Endometrial microvascular endothelial cells (primary cell): ENCODE data around the gene FKBP10. TPM values are rescaled to one million over a fixed set of nuclear protein-coding genes. Genes with fewer than 3 reads are reported as not detected.
"Not testable (repeated sequence)": the region's sequence is repeated elsewhere in the genome, so short reads cannot be mapped to it uniquely, and the experiment has no call there.

Experiments
- in situ Hi-C: cut with HindIII; loops from 2 replicates; pipeline ENCODE4 v1.10.0; 2017; ENCODE audit warnings: low sequenced_read_pairs, low pct_unique_long_range_greater_than_20kb; ENCODE audit errors: inconsistent ontology term
- total RNA-seq: library from RNA; depleted of rRNA; stranded (reverse); fragments of >200 nt; gene quantifications from one replicate; pipeline ENCODE4 v1.2.3, GENCODE V29; 2015; ENCODE audit errors: inconsistent ontology term

Gene FKBP10
- total RNA-seq, 1 donor from 2014 or later = 166 TPM

DNA sequence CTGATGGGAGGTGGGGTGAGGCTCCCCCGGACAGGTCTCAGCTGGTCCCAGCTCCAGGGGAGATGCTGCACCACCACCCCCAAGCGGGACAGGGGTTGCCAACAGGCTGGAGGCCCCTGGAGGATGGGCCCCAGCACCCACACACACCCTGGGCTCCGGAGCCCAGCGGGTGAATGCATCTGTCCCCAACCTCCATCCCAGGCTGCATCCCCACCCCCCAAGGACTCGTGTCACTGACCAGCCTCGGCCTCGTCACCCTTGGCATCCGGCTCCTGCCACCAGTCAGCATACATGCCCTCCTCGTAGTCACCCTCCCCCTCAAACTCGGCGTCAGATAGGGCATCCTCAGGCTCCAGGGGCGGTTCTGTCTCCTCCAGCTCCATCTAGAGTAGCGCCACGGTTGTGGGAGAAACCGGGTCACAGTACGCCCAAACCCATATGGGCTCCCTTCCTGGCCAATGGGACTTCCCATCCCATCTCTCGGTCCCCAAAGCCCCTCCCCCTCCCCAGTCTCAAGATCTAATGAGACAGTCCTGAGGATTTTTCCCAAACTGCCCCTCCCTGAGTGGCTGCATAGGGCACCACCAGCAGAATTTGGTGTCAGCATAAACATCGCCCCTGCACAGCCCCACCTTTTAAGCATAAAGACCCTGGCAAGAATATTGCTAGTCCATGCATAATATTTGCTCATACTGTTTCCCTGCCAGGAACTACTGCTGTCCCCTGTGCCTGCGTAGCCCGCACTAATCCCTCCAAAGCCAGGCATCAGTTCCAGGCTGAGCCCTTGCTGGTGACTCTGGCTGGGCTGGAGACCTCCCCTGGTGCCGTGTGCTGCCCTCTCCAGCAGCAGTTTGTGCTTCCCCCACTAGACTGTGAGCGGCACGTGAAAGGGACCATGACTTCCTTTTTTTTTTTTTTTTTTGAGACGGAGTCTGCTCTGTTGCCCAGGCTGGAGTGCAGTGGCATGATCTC is 9.5 kb upstream of the FKBP10 start:
- in situ Hi-C loops = loop anchor here (10.0 kb wide), 1 partner anchor 79 kb away; no protein-coding TSS in a partner anchor

DNA sequence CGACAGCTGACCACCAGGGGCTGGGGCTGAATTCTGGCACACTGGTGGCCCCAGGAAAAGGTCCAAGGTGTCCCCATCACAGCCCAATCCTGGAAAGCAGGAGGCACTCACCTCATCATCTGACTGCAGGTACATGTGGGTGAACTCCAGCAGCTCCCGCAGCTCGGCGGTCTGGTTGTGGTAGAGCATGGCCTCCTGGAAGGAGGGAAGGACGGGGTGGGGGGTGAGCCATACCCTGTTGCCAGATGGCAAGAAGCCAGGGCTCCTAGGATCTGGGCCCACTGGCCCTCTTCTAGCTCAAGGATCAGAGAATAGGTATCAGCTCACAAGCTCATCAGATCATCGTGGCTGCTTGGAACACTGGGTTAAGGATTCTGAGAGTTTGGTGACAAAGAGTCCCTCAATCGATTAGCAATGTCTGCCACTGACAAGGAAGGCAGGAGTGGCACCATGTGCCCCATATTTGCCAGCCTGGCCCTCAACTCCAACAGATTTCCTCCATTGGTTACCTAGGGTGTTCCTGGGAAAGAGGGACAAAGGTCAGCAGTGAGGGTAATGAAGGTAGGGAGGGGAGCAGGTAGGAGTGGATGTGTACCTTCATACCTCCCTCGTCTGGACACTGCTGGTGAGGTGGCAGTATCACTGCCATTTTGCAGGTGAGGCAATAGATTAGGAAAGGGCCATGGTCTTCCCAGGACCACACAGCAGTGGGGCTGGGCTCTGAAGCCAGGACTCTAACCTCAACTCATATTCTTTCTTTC is 5.9 kb upstream of the FKBP10 start:
- in situ Hi-C loops = loop anchor here (10.0 kb wide), 1 partner anchor 82 kb away; no protein-coding TSS in a partner anchor

DNA sequence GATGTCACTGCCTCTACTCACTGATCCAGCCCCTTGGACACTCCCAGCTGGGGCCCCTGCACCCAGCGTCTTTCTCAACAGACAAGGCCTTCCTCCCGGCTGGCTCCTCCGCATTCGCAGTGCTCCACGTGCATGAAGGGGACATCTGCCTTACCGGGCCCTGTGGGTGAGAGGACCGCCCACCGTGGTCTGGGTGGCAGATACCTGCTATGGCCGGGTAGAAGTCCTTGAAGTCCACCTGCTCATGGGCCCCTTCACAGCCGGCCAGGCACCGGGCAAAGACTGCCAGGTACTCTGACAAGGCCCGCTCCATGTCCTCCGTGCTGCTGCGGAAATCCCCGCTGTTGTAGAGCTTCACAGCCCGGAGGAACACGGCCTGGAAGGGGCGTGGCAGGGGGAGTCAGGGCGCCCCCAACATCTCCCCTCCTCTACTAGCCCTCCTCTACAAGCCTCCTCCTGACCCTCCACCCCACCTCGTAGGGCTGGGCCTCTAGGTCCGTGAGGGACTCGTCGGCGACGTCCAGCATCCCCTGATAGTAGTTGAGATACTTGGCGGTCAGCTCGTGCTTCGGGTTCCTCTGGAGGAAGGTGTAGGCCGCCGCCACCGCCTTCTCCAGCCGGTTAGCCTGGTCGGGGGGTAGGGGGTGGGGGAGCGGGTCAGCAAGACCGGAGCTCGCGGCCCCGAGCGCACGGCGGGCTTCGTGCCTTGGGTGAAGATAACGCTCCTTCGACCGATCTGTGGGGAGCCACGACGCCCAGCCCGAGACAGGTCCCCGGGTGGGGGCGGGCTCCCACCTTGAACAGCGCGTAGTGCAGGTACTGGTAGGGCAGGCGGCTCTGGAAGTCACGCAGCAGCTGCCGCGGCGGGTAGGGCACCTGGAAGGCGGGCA is 1.9 kb upstream of the FKBP10 start:
- in situ Hi-C loops = no loop called here

DNA sequence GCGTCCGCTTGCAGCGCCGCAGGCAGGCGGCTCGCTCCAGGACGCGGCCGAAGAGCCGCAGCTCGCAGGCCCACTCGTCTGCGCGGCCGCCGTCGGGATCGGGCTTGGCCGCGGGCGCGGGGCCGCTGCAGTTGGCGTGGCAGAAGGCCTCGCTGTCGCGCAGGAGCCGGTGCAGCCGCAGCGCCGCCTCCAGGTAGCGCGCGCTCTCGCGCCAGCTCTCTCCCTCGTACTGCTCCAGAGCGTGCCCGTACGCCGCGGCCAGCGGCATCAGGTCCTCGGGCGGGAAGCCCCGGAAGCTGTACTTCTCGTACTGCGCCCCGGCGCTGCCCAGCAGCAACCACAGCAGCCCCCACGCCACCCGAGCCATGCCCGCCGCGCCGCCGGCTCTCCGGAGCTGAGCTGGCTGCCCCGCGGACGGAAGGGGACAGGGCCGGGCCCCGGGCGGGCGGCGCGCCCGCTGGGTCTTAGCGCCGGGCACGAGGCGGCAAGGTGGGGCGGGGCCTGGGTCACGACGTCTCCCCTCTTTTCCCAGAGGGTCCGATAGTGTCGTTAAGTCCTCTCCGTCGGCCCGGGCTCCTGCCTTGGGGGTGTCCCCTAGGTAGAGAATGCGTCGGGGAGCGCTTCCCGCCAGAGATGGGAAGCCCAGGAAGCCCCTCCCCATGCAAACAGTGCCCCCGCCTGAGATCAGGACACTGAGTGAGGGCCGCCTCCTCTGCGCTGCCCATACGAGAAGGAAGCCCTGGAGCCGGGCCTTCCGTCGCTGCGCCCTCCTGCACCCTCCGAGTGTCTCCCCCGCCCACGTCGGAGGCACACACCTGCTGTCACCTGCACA is 1.0 kb upstream of the FKBP10 start, which contains the start of gene P3H4:
P3H4 (minus strand) TSS at position 401 of the 832 bp plus-strand sequence; CDS start at position 367, 34 bp downstream.
- in situ Hi-C loops = no loop called here

DNA sequence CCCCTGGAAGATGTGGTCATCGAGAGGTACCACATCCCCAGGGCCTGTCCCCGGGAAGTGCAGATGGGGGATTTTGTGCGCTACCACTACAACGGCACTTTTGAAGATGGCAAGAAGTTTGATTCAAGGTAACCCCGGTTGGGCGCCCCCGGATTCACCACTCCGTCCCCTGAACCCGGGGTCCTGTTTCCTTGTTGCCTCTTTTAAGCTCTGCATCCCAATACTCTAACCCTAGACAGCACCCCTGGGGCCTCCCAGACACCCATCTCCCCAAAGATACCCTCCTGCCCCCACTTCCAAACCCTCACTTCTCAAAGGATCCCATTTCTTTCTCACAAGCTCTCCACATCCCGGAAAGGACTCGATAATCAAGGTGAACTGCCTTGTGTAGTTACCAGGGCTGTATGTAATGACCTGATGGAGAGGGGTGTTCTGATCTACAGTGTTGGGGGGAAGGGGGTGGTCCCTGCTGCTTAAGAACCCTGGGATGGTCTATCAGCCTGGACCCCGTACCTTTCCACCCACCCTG is 412 bp downstream of the FKBP10 start:
- in situ Hi-C loops = no loop called here

DNA sequence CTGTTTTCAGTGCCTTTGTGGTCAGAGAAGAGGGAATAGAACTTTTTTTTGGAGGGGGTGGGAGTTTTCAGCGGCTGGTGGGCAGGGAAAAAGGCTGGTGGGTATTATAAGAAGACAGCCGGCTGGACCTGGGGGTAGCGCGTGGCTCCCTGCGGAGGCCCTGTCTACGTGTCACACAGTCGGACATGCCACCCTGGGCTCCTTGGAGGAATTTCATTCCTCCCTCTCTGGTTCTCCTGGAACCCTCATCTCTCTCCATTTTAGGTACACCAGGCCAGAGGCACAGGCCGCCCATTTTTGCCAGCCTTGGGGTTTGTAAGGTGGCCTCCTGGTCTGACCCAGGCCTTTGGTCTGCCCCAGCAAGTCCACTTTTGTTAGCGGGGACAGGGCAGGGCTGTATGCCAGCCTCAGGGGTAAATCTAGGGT is 908 bp downstream of the FKBP10 start:
- in situ Hi-C loops = no loop called here

DNA sequence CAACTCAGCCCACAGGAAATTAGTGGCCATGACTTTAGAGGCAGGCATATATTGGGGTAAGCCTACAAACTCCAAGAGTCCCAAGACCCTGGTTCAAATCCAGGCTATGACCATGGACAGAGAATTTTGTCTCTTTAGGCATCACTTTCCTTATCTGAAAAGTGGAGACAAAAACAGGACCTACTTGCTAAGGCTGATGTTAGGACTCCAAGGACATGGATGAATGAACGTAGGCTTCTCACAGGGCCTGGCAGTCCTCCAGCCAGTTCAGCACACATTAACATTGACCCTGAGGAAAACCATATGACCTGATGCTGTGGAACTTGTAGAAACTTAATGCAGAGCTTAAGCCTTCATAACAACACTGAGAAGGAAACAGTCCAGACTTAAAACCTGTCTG is 1.4 kb downstream of the FKBP10 start:
- in situ Hi-C loops = no loop called here

DNA sequence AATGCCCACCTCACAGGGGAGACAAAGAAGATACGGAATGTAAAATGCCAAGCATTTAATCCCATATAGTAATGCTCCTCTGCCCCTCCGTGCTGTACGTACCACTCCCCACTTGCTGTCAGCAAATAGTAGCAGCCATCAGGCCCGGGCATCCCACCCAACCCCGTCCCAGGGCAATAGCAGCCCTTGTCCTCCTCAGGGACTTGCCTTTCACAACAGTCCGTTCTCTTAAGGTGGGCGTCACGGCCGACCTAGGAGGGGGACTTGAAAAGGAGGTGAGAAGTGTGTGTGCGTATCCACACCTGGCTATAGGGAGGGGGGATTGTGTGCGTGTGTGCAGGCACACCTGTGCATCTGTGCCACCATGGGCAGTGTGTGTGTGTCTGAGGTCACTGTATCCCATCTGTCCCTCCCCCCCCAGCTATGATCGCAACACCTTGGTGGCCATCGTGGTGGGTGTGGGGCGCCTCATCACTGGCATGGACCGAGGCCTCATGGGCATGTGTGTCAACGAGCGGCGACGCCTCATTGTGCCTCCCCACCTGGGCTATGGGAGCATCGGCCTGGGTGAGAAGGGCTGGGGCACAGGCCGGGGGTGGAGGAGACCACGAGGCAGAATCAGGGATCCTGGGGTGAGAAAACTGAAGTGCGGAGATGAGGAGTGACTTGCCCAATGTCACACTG is 4.0 kb downstream of the FKBP10 start:
- in situ Hi-C loops = no loop called here

DNA sequence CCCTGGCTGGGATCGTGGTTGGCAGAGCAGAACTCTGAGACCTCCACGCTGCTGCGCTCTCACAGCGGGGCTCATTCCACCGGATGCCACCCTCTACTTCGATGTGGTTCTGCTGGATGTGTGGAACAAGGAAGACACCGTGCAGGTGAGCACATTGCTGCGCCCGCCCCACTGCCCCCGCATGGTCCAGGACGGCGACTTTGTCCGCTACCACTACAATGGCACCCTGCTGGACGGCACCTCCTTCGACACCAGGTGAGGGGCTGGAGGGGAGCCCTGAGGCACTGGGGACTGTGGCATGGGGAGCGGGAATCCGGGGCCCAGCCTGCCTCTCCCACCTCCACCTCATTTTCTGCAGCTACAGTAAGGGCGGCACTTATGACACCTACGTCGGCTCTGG is 5.2 kb downstream of the FKBP10 start:
- in situ Hi-C loops = no loop called here

DNA sequence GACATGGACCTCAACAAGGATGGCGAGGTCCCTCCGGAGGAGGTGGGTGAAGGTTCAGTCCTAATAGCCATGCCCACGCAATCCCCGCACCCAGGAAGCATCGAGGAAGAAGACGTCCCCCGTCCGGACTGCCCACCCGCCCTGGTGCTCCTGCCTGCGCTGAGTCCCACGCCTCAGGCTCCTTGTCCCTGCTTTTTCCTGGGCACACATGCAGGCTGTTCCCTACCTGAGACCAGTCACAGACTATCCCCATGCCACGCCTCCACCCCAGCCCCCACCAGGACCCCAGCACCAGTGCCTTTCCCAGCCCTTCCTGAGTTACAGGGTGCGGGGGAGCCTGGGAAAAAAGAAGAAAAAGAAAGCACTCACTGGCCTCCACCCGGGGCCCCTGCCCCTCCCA is 9.0 kb downstream of the FKBP10 start:
- in situ Hi-C loops = no loop called here

DNA sequence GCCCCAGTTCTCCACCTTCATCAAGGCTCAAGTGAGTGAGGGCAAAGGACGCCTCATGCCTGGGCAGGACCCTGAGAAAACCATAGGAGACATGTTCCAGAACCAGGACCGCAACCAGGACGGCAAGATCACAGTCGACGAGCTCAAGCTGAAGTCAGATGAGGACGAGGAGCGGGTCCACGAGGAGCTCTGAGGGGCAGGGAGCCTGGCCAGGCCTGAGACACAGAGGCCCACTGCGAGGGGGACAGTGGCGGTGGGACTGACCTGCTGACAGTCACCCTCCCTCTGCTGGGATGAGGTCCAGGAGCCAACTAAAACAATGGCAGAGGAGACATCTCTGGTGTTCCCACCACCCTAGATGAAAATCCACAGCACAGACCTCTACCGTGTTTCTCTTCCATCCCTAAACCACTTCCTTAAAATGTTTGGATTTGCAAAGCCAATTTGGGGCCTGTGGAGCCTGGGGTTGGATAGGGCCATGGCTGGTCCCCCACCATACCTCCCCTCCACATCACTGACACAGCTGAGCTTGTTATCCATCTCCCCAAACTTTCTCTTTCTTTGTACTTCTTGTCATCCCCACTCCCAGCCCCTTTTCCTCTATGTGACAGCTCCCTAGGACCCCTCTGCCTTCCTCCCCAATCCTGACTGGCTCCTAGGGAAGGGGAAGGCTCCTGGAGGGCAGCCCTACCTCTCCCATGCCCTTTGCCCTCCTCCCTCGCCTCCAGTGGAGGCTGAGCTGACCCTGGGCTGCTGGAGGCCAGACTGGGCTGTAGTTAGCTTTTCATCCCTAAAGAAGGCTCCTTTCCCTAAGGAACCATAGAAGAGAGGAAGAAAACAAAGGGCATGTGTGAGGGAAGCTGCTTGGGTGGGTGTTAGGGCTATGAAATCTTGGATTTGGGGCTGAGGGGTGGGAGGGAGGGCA is 9.7 kb downstream of the FKBP10 start:
- in situ Hi-C loops = no loop called here

DNA sequence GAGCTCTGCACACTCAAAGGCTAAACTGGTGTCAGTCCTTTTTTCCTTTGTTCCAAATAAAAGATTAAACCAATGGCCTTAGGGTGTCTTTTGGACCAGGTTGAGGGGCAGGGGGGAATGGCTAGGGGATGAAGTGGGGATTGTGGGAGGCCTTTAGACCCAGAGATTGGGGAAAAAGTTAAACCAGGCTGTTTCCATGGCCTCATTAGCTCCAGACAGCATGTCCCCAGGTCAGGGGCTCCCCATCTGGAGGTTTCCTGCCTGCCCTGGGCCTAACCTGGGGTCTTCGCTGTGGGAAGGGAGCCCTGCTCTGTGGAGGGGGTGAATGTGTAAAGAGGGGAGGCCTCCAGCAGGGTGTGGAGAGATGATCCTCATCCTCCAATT is 10.3 kb downstream of the FKBP10 start:
- in situ Hi-C loops = no loop called here

DNA sequence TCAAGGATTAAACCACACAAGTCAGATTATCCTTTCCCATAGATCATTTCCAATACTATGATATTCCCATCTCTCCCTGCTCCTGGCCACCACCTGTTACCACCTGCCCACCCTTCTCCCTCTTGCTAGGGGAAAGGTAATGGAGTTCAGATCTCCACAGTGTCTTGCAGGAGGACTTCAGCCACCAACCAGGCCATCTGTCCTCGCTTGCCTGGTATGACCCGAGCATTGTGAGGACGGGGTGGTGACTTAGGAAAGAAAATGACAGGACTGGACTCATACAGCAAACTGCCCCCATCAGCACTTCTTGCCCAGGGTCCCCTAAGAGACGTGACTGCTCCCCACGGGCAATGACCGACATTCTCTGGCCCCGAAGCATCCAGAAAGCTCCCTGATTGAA is 10.8 kb downstream of the FKBP10 start:
- in situ Hi-C loops = no loop called here

DNA sequence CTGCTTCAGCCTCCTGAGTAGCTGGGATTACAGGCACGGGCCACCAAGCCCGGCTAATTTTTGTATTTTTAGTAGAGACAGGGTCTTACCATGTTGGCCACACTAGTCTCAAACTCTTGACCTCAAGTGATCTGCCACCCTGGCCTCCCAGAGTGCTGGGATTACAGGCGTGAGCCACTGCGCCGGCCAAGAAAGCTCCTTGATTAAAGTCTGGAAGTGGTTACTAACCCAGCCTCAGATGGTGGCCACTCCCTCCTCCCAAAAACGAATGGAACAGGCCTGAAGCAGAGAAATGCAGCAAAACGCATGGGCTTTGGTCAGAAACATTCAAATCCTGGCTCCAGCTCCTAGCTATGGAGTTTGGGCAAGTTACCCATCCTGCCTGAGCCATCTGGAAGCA is 11.3 kb downstream of the FKBP10 start:
- in situ Hi-C loops = no loop called here

DNA sequence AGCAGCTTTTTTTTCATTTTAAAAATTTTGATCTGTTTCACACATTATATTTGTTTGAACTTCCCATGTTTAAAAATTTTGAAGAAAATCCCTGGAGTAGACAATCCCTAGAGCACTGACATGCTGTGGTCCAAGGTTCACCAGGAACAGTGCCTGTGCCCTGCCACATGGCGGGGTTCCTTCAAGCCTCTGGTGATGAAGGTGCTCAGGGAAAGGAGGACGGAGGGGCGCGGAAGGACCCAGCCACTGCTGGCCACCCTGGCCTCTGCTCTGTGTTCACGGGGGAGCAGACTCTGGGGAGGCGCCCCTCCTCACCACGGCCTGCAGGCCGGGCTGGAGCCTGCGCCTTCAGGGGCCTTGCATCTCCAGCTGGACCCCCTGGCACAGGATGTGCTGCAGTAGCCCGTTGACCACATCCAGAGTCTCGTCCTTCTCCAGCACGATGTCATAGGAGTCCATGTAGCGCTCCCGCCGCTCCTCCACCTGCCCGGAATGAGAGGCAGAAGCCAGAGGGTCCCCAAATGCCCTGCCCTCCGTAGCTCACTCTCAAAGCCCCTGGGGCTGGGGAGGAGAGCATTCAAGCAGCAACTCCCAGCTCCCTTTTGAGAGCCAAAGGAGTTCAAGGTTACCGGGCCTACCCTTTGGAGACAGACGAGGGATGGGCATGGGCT is 12.5 kb downstream of the FKBP10 start:
- in situ Hi-C loops = no loop called here

DNA sequence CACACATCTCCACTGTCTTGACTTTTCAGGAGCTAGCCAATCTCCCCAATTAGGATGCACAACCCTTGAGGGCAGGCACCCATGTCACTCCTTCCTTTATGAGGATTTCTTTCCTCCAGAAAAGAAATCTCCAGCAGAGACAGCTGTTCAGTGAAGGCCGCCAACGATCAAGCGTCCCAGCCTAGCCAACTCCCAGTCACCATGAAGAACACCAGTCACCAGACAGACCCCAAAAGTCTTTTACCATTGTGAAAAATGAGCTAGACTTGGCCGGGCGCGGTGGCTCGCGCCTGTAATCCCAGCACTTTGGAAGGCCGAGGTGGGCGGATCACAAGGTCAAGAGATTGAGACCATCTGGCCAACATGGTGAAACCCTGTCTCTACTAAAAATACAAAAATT is 17.2 kb downstream of the FKBP10 start:
- in situ Hi-C loops = not testable (repeated sequence)
